Measurements from ENCODE around the gene PCID2. TPM values are rescaled to one million over a fixed set of nuclear protein-coding genes. Genes with fewer than 3 reads are reported as not detected.
"Not testable (repeated sequence)": the region's sequence is repeated elsewhere in the genome, so short reads cannot be mapped to it uniquely, and the experiment has no call there.

Gene PCID2
- 42.6 and 51.0 TPM in 2 replicates for total RNA-seq

DNA sequence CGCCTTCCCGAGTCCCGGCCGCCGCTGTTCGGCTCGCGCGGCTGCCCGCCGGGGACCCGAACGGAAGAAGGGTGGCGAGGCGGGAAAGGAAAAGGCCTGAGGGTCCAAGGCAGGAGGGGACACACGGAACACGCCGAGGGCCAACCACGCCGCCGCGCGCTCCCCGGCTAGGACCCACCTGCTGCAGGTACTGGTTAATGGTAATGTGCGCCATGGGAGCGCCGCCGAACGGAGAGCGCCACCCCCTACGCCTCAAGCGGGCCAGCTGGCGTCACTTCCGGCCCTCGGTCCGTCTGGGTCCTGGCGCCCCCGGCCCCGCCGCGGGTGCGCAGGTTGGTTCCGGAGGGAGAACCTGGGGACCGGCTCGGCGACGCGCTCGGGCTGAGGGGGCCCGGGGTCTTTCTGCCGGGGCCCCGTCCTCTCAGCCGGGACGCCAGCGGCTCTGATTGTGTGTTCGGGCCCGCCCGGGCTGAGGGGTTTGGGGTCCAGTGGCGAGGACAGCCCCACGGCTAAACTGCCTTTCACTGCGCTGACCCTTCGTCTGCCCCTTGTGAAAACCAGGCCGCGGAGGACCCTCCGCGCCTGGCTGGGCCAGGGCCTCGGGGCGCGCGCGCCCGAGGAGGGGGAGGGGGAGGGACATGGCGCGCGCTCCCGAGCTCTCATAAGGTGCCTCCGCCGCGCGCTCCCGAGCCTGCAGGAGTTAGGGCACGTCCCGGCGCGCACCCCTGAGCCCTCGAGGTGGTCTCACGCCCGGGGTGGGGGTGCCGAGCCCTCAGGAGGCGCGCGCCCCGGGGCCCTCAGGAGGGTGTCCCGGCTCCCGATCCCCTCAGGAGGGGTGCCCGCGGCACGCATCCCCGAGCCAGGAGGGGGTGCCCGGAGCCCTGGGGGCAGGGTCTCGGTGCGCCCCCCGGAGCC lies at the start of gene PCID2:
Gene PCID2 (minus strand): TSS at position 249 of the 915 bp plus-strand sequence. CDS start 35 bp downstream, at position 214.
- DNase-seq (ENCODE audit: low read depth in 2 of 2) = peak; percentile 71 to 90

DNA sequence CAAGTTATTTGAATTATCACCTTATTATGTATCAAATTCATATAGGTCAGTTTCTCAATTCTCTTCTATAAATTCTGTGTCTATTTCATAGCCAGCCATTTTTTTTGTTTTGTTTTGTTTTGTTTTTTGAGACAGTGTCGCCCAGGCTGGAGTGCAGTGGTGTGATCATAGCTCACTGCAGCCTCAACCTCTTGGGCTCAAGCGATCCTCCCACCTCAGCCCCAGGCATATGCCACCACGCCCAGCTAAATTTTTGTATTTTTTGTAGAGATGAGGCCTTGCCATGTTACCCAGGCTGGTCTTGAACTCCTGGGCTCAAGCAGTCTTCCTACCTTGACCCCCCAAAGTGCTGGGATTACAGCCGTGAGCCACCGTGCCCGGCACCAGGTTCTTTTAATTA lies 49.4 kb upstream of the PCID2 start:
- not testable (repeated sequence) for DNase-seq (ENCODE audit: low read depth in 2 of 2)

DNA sequence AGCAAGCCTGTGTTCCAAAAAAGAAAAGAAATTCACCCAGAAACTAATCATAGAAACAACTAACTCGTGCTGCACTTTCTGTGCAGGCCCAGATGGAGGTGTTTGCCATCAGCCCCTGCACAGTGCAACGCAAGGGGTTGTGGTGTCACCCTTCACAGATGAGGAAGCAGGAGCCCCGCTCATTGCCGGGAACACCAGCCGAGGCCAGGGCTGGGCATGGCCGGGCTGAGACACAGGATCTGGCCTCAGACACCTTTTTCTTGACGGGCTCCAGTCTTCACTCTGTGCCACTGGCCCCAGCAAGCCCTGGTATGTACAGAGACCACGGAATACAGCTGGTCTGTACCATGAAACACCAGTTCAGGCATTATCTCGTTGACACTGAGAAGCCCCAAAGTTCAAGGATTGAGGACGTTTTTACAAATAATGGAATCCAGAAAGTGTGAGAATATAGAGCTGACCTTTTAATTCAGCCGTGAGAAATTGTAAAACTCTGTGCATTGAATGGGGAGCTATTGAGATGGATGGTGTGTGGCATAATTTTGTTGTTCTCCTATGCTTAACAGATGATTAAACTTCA lies 44.1 kb upstream of the PCID2 start:
- no peak for DNase-seq (ENCODE audit: low read depth in 2 of 2)

DNA sequence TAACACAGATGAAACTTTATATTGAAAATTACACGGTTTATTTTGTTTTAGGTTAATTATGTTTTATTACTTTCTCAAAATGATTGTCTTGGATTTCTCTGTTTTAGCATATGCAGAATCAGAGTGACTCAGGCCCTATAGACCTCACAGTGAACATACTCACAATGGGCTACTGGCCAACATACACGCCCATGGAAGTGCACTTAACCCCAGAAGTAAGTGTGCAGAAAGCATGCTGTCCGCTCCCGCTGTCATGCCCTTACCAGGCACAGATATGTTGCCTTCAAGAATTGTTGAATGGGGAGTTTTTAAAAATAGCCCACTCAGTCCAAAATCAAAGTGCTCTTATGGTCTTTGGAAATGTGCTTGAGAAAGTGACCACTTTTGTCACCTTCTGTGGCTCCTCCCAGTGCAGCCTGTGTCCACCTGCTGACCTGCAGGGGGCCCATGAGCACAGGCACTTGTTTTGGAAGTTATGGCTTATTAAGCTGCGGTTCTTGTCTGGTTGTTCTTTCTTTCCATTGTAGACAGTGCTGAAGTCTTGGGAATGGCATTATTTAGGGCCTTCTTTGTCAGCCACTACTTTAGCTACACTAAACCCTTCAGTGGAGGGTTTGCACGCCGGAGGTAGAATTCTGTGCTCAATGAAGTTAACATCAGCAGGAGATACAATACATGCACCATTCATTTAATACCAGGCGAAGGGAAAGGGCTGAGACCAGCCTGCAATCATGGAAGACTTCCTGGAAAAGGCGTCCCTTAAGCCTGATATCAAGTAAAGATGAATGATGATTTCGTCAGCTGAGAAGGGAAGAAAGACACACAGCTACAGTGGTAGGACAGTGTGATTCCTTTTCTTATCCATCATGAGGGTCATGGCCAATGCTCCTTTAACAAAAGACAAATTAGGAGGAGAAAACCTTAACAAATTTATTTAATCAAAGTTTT lies 37.7 kb upstream of the PCID2 start:
- DNase-seq (ENCODE audit: low read depth in 2 of 2) = peak in 1 of 2 donors; percentile 14

DNA sequence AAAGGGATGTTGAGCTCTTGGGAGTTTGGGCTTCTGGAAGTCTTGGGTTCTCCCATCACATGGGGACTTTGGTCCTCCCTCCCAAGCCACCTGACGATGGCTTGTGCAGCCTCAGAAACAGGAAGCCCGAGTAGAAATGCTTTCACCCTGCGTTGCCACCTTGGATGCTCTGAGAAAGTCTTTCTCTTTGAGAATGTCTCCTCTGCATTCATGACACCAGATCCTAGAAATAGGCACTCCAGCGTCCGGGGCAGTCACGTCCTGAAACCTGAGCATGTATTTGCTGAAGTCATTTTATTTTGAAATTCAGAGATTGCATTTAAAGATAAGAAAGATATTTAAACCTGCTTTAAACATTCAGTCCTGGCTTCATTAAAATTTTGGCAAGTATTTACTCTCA lies 35.4 kb upstream of the PCID2 start:
- no peak for DNase-seq (ENCODE audit: low read depth in 2 of 2)

DNA sequence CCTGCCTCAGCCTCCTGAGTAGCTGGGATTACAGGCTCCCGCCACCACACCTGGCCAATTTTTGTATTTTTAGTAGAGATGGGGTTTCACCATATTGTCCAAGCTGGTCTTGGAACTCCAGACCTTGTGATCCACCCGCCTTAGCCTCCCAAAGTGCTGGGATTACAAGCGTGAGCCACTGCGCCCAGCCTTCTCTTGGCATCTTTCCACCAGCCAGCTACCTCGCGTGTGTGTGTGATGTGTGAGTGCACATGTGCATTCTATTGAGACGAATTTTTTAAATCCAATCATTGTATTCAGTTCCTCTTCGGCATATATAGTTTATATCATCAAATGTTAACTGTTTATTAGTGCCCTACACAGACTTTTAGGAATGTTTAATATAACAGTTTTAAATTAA lies 33.2 kb upstream of the PCID2 start:
- DNase-seq (ENCODE audit: low read depth in 2 of 2) = not testable (repeated sequence)

DNA sequence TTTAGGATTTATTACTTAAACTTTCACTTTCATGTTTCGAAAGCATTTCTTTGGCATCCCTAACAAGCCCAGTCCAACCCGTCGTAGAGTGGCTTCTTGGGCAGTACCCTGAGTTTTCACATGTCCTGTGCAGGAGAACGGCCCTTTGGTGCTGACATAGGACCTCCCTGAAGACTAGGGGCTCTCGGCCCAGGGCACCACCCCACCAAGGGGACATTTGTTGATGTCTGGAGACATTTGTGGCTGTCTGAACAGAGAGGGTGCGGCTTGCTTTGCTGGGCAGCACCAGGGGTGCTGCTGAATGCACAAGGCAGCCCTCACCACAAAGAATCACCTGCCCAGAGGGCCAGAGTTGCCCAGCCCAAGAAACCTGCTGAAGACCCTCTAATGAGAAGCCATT lies 31.5 kb upstream of the PCID2 start:
- DNase-seq (ENCODE audit: low read depth in 2 of 2) = no peak

DNA sequence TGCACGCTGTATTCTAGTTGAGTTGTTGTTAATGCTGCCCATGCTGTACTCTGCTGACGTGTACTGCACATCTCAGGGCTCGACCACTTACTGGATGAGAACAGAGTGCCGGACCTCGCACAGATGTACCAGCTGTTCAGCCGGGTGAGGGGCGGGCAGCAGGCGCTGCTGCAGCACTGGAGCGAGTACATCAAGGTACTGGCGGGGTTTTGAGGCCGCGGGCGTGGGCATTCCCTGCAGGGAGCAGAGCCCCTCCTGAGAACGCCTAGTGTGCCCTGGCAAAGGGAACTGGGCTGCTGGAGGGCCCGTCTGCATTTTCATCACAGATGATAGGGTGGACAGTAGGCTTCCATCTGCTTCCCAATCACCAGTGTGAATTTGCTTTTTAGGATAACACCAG lies 30.9 kb upstream of the PCID2 start:
- DNase-seq (ENCODE audit: low read depth in 2 of 2) = no peak

DNA sequence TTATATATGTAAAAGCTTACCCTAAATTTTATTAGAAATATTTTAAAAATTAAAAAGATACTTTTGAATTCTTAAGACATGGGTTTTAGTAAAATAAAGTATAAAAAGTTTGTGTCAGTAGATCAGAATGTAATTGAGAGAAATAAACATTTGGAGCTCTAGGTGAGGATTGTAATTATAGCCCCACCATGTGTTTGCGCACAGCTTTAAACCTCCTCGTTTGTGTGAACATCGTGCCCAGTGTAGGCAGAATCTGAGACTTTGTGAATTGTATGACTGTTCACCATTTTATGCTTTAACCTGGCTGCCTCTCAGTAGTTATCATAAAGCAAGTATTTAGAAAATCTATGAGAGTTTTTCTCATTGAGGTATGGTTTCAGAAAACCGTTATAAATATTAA lies 30.1 kb upstream of the PCID2 start:
- DNase-seq (ENCODE audit: low read depth in 2 of 2) = peak in 1 of 2 donors; percentile 12

DNA sequence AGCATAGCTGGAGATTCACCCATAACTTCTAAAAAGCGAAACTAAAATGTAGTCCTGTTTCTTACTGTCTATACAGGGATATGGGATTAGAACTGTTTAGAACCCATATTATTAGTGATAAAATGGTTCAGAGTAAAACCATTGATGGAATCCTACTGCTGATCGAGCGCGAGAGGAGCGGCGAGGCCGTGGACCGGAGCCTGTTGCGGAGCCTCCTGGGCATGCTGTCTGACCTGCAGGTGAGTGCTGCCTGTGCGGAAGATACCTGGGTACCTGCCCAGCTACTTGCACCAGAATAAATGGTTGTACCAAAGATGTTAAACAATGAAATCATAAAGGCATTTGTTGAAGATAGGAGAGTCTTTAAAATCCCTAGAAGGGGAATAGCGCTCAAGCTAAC lies 24.6 kb upstream of the PCID2 start:
- DNase-seq (ENCODE audit: low read depth in 2 of 2) = no peak

DNA sequence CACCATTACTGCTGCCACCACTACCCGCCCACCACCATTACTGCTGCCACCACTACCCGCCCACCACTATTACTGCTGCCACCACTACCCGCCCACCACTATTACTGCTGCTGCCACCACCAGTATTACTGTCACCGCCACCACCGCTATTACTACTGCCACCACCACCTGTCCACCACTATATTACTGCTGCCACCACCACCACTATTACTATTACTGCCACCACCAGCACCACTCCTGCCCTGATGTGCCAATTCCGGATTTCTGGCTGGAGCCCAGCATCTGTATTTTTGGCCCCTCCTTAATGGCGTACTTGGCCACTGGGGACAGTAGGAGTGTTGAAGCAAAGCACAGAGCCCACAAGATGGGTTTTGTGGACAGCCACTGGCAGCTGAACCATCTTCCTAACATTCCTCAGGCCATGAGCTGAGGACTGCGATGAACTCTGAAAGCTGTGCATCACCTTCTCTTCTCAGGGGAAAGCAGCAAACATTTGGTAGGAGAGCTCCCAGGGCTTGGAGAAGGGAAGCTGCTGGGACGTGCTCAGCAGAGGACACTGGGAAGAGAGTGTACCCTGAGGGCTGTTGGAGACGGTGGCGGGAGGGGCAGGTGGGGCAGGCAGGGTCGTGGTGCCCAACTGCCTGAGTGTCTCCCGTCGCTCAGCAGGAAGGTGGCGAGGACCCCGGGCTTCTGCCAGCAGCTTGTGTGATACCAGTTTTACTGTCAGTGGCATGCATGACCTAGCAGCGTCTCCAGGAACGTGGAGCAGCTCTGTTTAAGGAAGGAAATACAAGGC lies 23.9 kb upstream of the PCID2 start:
- no peak for DNase-seq (ENCODE audit: low read depth in 2 of 2)

DNA sequence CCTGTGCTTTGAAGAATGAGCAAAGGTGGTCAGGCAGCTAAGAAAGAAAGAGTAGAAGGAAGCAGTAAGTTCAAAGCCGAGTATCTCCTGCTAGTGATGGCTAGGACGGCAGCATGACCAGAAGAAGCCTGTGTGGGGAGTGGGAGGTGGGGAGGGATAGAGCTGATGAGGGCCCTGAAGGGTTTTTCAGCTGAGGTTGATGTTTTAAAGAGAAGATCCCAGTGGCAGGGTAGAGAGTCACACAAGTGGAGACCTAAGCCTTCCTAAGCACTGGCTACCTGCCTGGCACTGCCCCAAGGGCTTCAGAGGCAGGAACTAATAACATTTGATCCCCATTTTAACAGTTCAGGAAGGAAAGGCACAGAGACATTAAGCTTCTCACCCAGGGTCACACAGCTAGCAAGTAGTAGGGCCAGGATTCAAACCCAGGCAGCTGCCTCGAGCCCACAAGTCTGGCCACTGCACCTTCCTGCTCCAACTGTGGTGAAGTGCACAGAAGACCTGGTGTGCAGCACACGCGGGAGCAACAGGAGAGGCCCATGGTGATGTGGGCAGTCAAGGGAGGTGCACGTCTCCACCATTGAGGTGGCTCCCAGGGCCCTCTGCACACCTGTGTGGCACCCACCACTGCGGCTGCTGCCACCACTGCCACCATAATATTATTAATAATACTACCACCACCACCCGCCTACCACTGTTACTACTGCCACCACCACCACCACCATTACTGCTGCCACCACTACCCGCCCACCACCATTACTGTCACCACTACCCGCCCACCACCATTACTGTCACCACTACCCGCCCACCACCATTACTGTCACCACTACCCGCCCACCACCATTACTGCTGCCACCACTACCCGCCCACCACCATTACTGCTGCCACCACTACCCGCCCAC lies 23.1 kb upstream of the PCID2 start:
- DNase-seq (ENCODE audit: low read depth in 2 of 2) = no peak

DNA sequence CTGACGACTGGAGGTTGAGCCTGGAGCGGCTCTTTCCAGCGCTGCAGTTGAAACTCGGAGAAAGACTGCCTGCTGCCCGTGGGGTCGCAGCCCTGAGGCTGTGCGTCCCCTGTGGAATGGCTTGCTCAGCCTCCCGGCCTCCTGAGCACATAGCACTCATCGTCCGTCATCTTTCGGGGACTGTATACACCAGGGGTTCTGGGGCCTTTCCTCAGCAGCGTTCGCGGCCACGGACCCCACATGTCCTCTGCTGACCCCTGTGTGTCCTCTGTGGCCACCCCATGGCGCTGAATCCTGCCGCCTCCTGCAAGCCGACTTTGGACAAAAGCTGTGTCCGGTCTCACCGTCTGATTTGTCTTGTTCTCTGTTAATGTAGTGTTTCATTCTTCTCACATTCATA lies 21.3 kb upstream of the PCID2 start:
- no peak for DNase-seq (ENCODE audit: low read depth in 2 of 2)

DNA sequence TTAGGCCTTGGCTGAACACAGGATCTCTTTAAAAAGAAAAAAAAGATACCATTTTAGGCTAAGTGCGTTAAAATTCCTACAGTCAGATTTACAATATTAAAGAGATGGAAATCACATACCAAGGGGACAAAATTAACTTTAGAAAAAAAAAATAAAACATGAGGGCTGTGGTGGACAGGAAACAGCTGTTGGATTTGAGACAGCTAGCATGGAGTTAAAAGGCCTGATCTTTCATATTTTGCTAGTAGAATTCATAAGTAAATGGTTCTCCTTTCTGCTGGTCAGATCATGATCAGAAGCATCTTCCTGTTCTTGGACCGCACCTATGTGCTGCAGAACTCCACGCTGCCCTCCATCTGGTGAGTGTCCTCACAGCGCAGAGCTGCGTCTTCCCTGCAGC lies 20.7 kb upstream of the PCID2 start:
- no peak for DNase-seq (ENCODE audit: low read depth in 2 of 2)

DNA sequence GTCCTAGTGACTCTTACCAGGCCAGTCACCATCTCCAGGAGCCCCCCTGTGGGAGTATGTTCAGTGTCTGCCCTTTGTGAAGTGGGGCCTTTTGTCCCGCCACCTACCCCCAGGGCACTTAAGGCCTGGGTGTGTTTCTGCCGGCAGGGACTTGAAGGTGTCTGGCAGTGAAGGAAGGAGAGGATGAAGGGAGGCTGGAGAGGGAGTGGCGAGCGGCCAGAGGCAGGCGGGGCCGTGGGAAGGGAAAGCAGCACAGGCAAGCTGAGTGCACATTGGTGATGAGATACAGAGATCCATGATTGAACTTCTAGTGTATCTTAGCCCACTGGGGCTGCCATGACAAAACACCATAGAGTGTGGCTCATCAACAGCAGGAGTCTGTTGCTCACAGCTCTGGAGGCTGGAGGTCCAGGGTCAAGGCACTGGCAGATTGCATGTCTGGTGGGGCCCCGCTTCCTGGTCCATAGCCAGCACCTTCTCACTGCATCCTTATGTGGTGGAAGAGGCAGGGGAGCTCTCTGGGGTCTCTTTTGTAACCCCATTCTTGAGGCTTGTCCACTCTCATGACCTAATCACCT lies 18.5 kb upstream of the PCID2 start:
- DNase-seq (ENCODE audit: low read depth in 2 of 2) = no peak

DNA sequence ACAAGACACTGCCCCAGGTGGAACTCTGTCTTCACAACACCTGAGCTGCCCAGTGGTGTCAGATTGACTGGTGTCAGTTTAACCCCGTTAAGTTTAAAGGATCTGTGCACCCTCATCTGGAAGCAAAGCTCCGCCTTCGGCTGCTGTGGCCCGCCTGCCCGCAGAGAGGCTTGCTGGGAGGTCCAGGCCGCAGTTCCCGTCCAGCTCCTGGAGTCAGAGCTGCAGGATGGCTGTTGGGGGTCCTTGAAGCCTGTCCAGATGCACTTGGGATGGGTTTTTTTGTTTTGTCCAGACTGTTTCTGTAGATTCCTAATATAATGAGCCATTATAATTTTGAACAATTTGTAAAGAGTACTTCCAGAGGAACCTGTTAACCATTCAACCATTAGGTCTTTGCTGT lies 17.0 kb upstream of the PCID2 start:
- DNase-seq (ENCODE audit: low read depth in 2 of 2) = no peak

DNA sequence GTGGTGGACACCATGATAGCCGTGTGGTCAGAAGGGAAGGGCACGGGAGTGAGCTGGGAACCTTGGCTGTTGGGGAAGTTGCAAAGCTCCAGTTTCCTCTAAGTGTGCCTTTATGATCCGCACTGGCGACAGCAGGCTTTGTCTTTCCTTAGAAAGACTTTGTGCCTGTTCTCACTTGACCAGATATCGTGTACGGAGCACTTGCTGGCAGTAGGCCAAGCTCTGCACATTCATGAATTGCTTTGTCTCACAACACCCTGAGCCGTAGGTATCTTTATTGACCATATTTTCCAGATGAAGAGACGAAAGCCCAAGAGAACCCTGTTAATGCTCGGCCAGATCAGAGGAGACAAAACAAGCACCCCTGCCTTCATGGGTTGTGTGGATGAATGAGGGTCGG lies 16.0 kb upstream of the PCID2 start:
- no peak for DNase-seq (ENCODE audit: low read depth in 2 of 2)

DNA sequence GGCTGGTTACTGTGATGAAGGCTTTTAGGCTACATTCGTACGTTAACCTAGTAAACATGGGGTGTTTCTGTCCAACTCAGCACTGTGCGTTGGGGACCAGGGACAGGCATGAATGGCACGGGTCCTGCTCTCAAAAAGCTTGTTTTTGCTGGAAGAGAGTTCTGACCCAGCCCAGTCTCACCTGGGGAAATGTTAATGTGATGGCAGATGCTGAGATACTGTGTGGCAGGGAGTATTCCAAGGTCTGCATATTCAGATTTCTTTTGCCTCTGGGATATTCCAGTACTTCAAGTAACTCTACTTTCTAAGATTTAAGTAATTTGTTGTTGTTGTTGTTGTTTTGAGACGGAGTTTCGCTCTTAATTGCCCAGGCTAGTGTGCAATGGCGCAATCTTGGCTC lies 14.6 kb upstream of the PCID2 start:
- no peak for DNase-seq (ENCODE audit: low read depth in 2 of 2)

DNA sequence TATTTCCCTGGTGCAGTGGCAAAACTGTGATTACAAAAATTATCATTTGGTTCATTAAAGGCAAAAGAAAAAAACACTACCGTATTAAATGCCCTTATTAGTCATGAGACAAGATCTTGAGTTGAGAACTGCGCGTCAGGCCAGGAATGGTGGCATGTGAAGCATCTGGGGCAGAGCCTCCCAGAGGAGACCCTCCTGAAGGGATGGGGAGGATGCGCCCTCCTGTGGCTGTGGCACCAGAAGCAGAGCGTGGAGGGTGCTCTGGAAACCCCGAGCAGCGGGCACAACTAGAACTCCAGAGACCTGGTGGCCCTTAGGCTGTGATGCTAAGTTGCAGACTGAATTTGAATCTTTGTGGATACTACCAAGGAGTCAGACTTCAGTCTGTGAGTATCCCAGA lies 12.4 kb upstream of the PCID2 start:
- DNase-seq (ENCODE audit: low read depth in 2 of 2) = peak in 1 of 2 donors; percentile 15

DNA sequence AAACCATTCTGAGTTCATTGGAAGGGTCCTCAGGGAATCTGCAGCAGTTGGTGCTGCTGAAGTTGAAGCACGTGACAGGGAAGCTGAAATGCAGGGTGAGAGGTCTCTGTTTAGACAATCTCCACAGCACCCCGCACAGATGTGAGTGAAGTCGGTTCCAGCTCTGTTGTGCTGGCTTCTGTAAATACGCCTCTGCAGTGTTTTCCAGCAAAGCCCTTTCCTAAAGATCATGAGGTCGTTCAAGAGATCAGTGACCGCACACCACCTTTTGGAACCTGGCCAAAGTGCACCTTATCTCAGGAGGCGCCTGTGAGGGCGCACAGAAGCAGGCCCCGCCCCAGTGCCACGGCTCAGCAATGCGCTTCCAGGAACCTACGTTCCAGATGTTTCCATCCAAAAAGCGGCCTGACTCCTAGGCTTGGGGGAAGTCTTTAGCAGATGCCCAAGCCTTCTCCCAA lies 11.7 kb upstream of the PCID2 start:
- no peak for DNase-seq (ENCODE audit: low read depth in 2 of 2)

All from dermis microvascular lymphatic vessel endothelial cell (primary cell).